Measurements from ENCODE around the gene TTLL11. TPM values are rescaled to one million over a fixed set of nuclear protein-coding genes. Genes with fewer than 3 reads are reported as not detected.

The TTLL11 gene
- total RNA-seq, 2 experiments from 2014 or later, result 3.3 to 6.9 TPM

- TF ChIP-seq EZH2phosphoT487 (IDR thresholded peaks at IDR 0.05; ENCODE audit: borderline replicate concordance, low read depth, low read length) (no peak), CTCF (conservative IDR thresholded peaks at IDR 0.05; ENCODE audit: low read length) (no peak)
- BruUV-seq (replicated peaks), result no TSS peak
Observed at GRCh38 chr9:121866927-121867326, 226.2 kb downstream of the TTLL11 start.

GRCh38 chr9:121865884-121866283, 227.2 kb downstream of the TTLL11 start:
- CTCF ChIA-PET (ENCODE audit: unreplicated experiment), result no interaction called here

More at GRCh38 chr9:121866927-121867326, 226.2 kb downstream of the TTLL11 start:
- CTCF ChIA-PET (ENCODE audit: unreplicated experiment), result no interaction called here
- no peaks in the 10 kb centered on the region for H3K79me2 ChIP-seq (ENCODE audit: insufficient read depth, low read depth, low read length)
- no peak overlapping the region for H3K4me3 ChIP-seq (ENCODE audit: low read depth, low read length, poor library complexity, severe bottlenecking)
- no peak overlapping the region for H3K4me2 ChIP-seq (ENCODE audit: low read length)
- no peaks in the 10 kb centered on the region for H4K20me1 ChIP-seq (ENCODE audit: insufficient read depth, low read length)
- H3K36me3 ChIP-seq (ENCODE audit: insufficient read depth, low read length), result no peaks in the 10 kb centered on the region
- H3K9me2 ChIP-seq (ENCODE audit: insufficient read depth, low read length), result no peaks in the 10 kb centered on the region
- intact Hi-C loops (cut with micrococcal nuclease; ENCODE audit: unreplicated experiment), result no loop called here
- H2AFZ ChIP-seq (ENCODE audit: low read length), result no peak overlapping the region
- POLR2A ChIA-PET, result no interaction called here
- no peaks in the 10 kb centered on the region for H3K9me3 ChIP-seq (ENCODE audit: low read length)
- no peak overlapping the region for H3K27ac ChIP-seq (ENCODE audit: low read depth, low read length, poor library complexity, severe bottlenecking)
- DNase-seq (ENCODE audit: low spot score), result no peak
- peaks cover 9% of the 10 kb centered on the region for H3K4me1 ChIP-seq (ENCODE audit: insufficient read depth, low read length, poor library complexity, severe bottlenecking)

More at GRCh38 chr9:121865884-121866283, 227.2 kb downstream of the TTLL11 start:
- no peaks in the 10 kb centered on the region for H4K20me1 ChIP-seq (ENCODE audit: insufficient read depth, low read length)
- H3K4me2 ChIP-seq (ENCODE audit: low read length), result no peak overlapping the region
- no peak for TF ChIP-seq CTCF (conservative IDR thresholded peaks at IDR 0.05; ENCODE audit: low read length)
- no peak for TF ChIP-seq EZH2phosphoT487 (IDR thresholded peaks at IDR 0.05; ENCODE audit: borderline replicate concordance, low read depth, low read length)
- peaks cover 9% of the 10 kb centered on the region for H3K4me1 ChIP-seq (ENCODE audit: insufficient read depth, low read length, poor library complexity, severe bottlenecking)
- intact Hi-C loops (cut with micrococcal nuclease; ENCODE audit: unreplicated experiment), result no loop called here
- no peak overlapping the region for H3K4me3 ChIP-seq (ENCODE audit: low read depth, low read length, poor library complexity, severe bottlenecking)
- H3K79me2 ChIP-seq (ENCODE audit: insufficient read depth, low read depth, low read length), result no peaks in the 10 kb centered on the region
- no peak for DNase-seq (ENCODE audit: low spot score)
- POLR2A ChIA-PET, result no interaction called here
- no peak overlapping the region for H2AFZ ChIP-seq (ENCODE audit: low read length)
- no peaks in the 10 kb centered on the region for H3K9me3 ChIP-seq (ENCODE audit: low read length)
- BruUV-seq (replicated peaks), result no TSS peak
- no peaks in the 10 kb centered on the region for H3K9me2 ChIP-seq (ENCODE audit: insufficient read depth, low read length)
- H3K27ac ChIP-seq (ENCODE audit: low read depth, low read length, poor library complexity, severe bottlenecking), result no peak overlapping the region
- no peaks in the 10 kb centered on the region for H3K36me3 ChIP-seq (ENCODE audit: insufficient read depth, low read length)
